DOHH2 (cell line): Measurements from ENCODE around the gene CHCHD6.

ENCODE experiments used
- CTCF ChIP-seq: fragments of 200-600 bp; sonication (generic); IDR thresholded peaks from one replicate; pipeline ENCODE4 v1.5.1; 2014; ENCODE audit warnings: antibody characterized with exemption, mild to moderate bottlenecking, low read depth, low read length; ENCODE audit not compliant: poor library complexity, severe bottlenecking
- EZH2phosphoT487 ChIP-seq: fragments of 200-600 bp; sonication (generic); IDR thresholded peaks from 2 replicates; pipeline ENCODE4 v1.6.1; 2017; ENCODE audit warnings: borderline replicate concordance, mild to moderate bottlenecking, antibody characterized with exemption, low read length, moderate library complexity, mixed read lengths

GRCh38 chr3:126883241-126883640, 179.2 kb downstream of the CHCHD6 start:
- no peak for TF ChIP-seq CTCF
- TF ChIP-seq EZH2phosphoT487, result no peak
